ENCODE results near the gene ZFP28.

The ZFP28 gene

GRCh38 chr19:56507446-56508289 is 31.1 kb upstream of the ZFP28 start, which contains the start of gene ZNF471 (continued):
- TF ChIP-seq ZNF704 (tag by site-specific recombination; IDR thresholded peaks at IDR 0.05): no peak
- 0 out of 2 replicates have a peak, but pooled peaks have one; percentile 24 for TF ChIP-seq KLF17 (tag by site-specific recombination; IDR thresholded peaks at IDR 0.05)
- TF ChIP-seq YY1 (tag by site-specific recombination; IDR thresholded peaks at IDR 0.05): no peak
- TF ChIP-seq ZBTB48 (tag by site-specific recombination; IDR thresholded peaks at IDR 0.05): no peak
- TF ChIP-seq ZNF830 (tag by site-specific recombination; IDR thresholded peaks at IDR 0.05; ENCODE audit: low read depth): no peak
- TF ChIP-seq SP2 (tag by site-specific recombination; IDR thresholded peaks at IDR 0.05): peak; percentile 85
- TF ChIP-seq ZNF843 (tag by site-specific recombination; IDR thresholded peaks at IDR 0.05): peak; percentile 64; the same call in 1 of the 2 replicates
- TF ChIP-seq ZNF488 (tag by site-specific recombination; IDR thresholded peaks at IDR 0.05): no peak
- no peak for TF ChIP-seq ZBTB44 (tag by site-specific recombination; IDR thresholded peaks at IDR 0.05)
- peak; percentile 70 for TF ChIP-seq GLIS1 (tag by site-specific recombination; IDR thresholded peaks at IDR 0.05)
- TF ChIP-seq KLF7 (tag by site-specific recombination; IDR thresholded peaks at IDR 0.05; ENCODE audit: borderline replicate concordance): 0 out of 2 replicates have a peak, but pooled peaks have one; percentile 78
- TF ChIP-seq ZBTB20 (tag by site-specific recombination; IDR thresholded peaks at IDR 0.05): peak; percentile 91
- TF ChIP-seq ZNF2 (tag by site-specific recombination; IDR thresholded peaks at IDR 0.05): peak; percentile 37; the same call in 1 of the 2 replicates
- peak; percentile 65 for TF ChIP-seq PATZ1 (tag by site-specific recombination; IDR thresholded peaks at IDR 0.05)
- TF ChIP-seq ZNF529 (tag by site-specific recombination; IDR thresholded peaks at IDR 0.05; ENCODE audit: insufficient replicate concordance): no peak
- peak; percentile 72; the same call in 1 of the 2 replicates for TF ChIP-seq GLI4 (tag by site-specific recombination; IDR thresholded peaks at IDR 0.05)
- peak; percentile 80 for TF ChIP-seq ZBTB17 (tag by site-specific recombination; IDR thresholded peaks at IDR 0.05)
- peak; percentile 73 for TF ChIP-seq ZFHX2 (tag by site-specific recombination; conservative IDR thresholded peaks at IDR 0.05)
- TF ChIP-seq ZNF18 (tag by site-specific recombination; IDR thresholded peaks at IDR 0.05): 0 out of 2 replicates have a peak, but pooled peaks have one; percentile 31
- no peak for TF ChIP-seq ELK4 (IDR thresholded peaks at IDR 0.05; ENCODE audit: borderline replicate concordance, low read depth, low read length)
- TF ChIP-seq ZSCAN4 (tag by site-specific recombination; IDR thresholded peaks at IDR 0.05): peak; percentile 85
- peak; percentile 62; the same call in 1 of the 2 replicates for TF ChIP-seq ZBTB7A (tag by site-specific recombination; IDR thresholded peaks at IDR 0.05; ENCODE audit: low read depth)
- TF ChIP-seq AEBP2 (tag by site-specific recombination; IDR thresholded peaks at IDR 0.05; ENCODE audit: borderline replicate concordance): no peak
- peak; percentile 58; the same call in 1 of the 2 replicates for TF ChIP-seq EGR2 (tag by site-specific recombination; IDR thresholded peaks at IDR 0.05; ENCODE audit: low read depth)
- 0 out of 2 replicates have a peak, but pooled peaks have one; percentile 44 for TF ChIP-seq ZNF561 (tag by site-specific recombination; IDR thresholded peaks at IDR 0.05; ENCODE audit: borderline replicate concordance)
- TF ChIP-seq SP7 (tag by site-specific recombination; IDR thresholded peaks at IDR 0.05): peak; percentile 57

Data from HEK293 (cell line).